ENCODE measurements around the gene GMDS.
"Not testable (repeated sequence)": the region's sequence is repeated elsewhere in the genome, so short reads cannot be mapped to it uniquely, and the experiment has no call there.

GMDS gene

GRCh38 chr6:1761477-1761877, 483.9 kb downstream of the GMDS start:
- no peak for DNase-seq

GRCh38 chr6:1760876-1761275, 484.5 kb downstream of the GMDS start:
- no peak for DNase-seq

GRCh38 chr6:1759870-1760269, 485.5 kb downstream of the GMDS start:
- no peak for DNase-seq

- DNase-seq, result no peak
Measured at GRCh38 chr6:1758076-1758679, 487.2 kb downstream of the GMDS start.

- no peak for DNase-seq
Measured at GRCh38 chr6:1757131-1757530, 488.3 kb downstream of the GMDS start.

- DNase-seq, result no peak
Measured at GRCh38 chr6:1756472-1757129, 488.8 kb downstream of the GMDS start.

- DNase-seq, result not testable (repeated sequence)
Measured at GRCh38 chr6:1751063-1751462, 494.3 kb downstream of the GMDS start.

- DNase-seq, result no peak
Measured at GRCh38 chr6:1749041-1749440, 496.4 kb downstream of the GMDS start.

GRCh38 chr6:1747531-1747930, 497.9 kb downstream of the GMDS start:
- no peak for DNase-seq

- no peak for DNase-seq
Measured at GRCh38 chr6:1747003-1747402, 498.4 kb downstream of the GMDS start.

GRCh38 chr6:1745814-1746213, 499.6 kb downstream of the GMDS start:
- DNase-seq, result no peak

- no peak for DNase-seq
Measured at GRCh38 chr6:1744543-1744942, 500.9 kb downstream of the GMDS start.

GRCh38 chr6:1739680-1740079, 505.7 kb downstream of the GMDS start:
- DNase-seq, result no peak

GRCh38 chr6:1739220-1739619, 506.2 kb downstream of the GMDS start:
- DNase-seq, result no peak

GRCh38 chr6:1738558-1739081, 506.8 kb downstream of the GMDS start:
- no peak for DNase-seq

GRCh38 chr6:1737463-1738311, 507.7 kb downstream of the GMDS start:
- no peak for DNase-seq

GRCh38 chr6:1736346-1737105, 508.9 kb downstream of the GMDS start:
- DNase-seq, result no peak

- DNase-seq, result no peak
Measured at GRCh38 chr6:1735239-1735803, 510.1 kb downstream of the GMDS start.

GRCh38 chr6:1730882-1731281, 514.5 kb downstream of the GMDS start:
- no peak for DNase-seq

GRCh38 chr6:1729750-1730140, 515.7 kb downstream of the GMDS start:
- DNase-seq, result no peak

- no peak for DNase-seq
Measured at GRCh38 chr6:1729133-1729749, 516.2 kb downstream of the GMDS start.

GRCh38 chr6:1726341-1726768, 519.0 kb downstream of the GMDS start:
- DNase-seq, result no peak

Data from activated T-cell treated with anti-CD3 and anti-CD28 coated beads, Interleukin-2, amount 50 U/mL, for 48 hours (primary cell).